BLaER1 treated with 17β-estradiol and CSF1 and Interleukin-3, amounts not matched to agents 10 nM and 100 nM (cell line): ENCODE measurements around the gene CASKIN1.

Experiments
- H3K27ac ChIP-seq, 11 experiments: shearing (Covaris generic); formaldehyde crosslinking; 2 replicates each; pipeline ENCODE4 v1.8.1; 2022
- H3K27me3 ChIP-seq, 11 experiments: shearing (Covaris generic); formaldehyde crosslinking; 2 replicates each; pipeline ENCODE4 v1.8.1; 2022
- H3K36me3 ChIP-seq, 11 experiments: shearing (Covaris generic); formaldehyde crosslinking; 2 replicates each; pipeline ENCODE4 v1.8.1; 2022
- H3K4me1 ChIP-seq, 10 experiments: shearing (Covaris generic); formaldehyde crosslinking; 2 replicates each; pipeline ENCODE4 v1.8.1; 2022
- H3K4me2 ChIP-seq, 11 experiments: shearing (Covaris generic); formaldehyde crosslinking; 2 replicates each; pipeline ENCODE4 v1.8.1; 2022
- H3K4me3 ChIP-seq, 10 experiments: shearing (Covaris generic); formaldehyde crosslinking; 2 replicates each; pipeline ENCODE4 v1.8.1; 2022
- H3K9ac ChIP-seq, 11 experiments: shearing (Covaris generic); formaldehyde crosslinking; 2 replicates each; pipeline ENCODE4 v1.8.1; 2022
- H3K9me3 ChIP-seq, 11 experiments: shearing (Covaris generic); formaldehyde crosslinking; replicated peaks in 1 of 11; 2 replicates each; pipeline ENCODE4 v1.8.1; 2022
- H4K20me1 ChIP-seq, 11 experiments: shearing (Covaris generic); formaldehyde crosslinking; 2 replicates each; pipeline ENCODE4 v1.8.1; 2022
- Cebpa-rat ChIP-seq, 11 experiments: shearing (Covaris generic); IDR thresholded peaks; 2 replicates each; pipeline ENCODE4 v1.8.1; 2022

Gene CASKIN1

GRCh38 chr16:2238838-2239675 lies 42.7 kb upstream of the CASKIN1 start:
- H3K4me1 ChIP-seq, result peaks cover 3 to 18% (median 13%) of the 10 kb centered on the region in 10 experiments
- peak overlapping the region in 1 of 11 experiments; percentile 8; a peak in 1 of 22 replicates for H3K9ac ChIP-seq

DNA sequence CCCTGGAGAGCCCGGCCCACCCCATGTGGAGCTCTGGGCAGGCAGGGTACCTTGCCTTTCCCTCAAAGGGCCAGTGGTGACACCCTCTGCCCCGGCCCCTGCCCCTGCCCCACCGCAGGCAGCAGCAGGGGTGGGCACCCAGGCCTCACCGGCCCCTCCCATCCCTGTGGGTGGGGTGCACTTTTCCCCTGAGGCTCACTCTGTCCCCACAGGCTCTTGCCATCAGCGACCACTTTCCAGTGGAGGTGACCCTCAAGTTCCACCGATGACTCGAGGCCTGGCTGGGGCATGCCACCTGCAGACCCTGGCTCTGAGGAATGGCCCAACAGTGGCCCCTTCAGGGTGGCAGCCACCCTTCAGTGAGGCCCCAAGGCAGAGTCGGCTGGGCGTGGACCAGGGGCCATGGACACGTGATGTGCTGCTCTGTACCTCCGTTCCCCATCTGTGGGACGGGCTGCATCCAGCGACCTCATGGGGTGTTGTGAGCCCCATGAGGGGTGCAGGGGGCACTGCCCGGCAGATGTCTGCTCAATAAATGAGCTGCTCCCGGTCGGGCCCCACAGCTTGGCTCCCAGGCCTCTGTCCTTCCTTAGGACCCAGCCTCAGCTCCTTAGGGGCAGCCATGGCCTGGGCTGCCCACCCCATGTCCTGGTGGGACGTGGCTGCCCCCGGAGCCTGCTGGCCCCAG lies 41.9 kb upstream of the CASKIN1 start:
- no peak for TF ChIP-seq Cebpa-rat (IDR thresholded peaks at IDR 0.05)
- no peak overlapping the region for H3K4me2 ChIP-seq

More at GRCh38 chr16:2238838-2239675, 42.7 kb upstream of the CASKIN1 start:
- Histone ChIP-seq H4K20me1 (peaks cover 18 to 91% (median 77%) of the 10 kb centered on the region in 11 experiments; a peak in 21 of 22 replicates), H3K4me2 (no peak overlapping the region), H3K36me3 (peaks cover 42 to 88% (median 68%) of the 10 kb centered on the region in 11 experiments), H3K4me3 (no peak overlapping the region), H3K27me3 (peaks cover 19 to 37% (median 25%) of the 10 kb centered on the region in 11 experiments), H3K9me3 (no peaks in the 10 kb centered on the region), H3K27ac (no peak overlapping the region)
- no peak for TF ChIP-seq Cebpa-rat (IDR thresholded peaks at IDR 0.05)

GRCh38 chr16:2237493-2238149 lies 41.2 kb upstream of the CASKIN1 start:
- Histone ChIP-seq H3K27ac (no peak overlapping the region), H3K9ac (no peak overlapping the region), H3K4me1 (peaks cover 3 to 16% (median 12%) of the 10 kb centered on the region in 10 experiments), H3K27me3 (peaks cover 19 to 37% (median 25%) of the 10 kb centered on the region in 11 experiments), H3K4me3 (no peak overlapping the region), H3K36me3 (peaks cover 42 to 88% (median 68%) of the 10 kb centered on the region in 11 experiments), H3K4me2 (no peak overlapping the region), H3K9me3 (no peaks in the 10 kb centered on the region), H4K20me1 (peaks cover 16 to 91% (median 75%) of the 10 kb centered on the region in 11 experiments; a peak in 21 of 22 replicates)
- TF ChIP-seq Cebpa-rat (IDR thresholded peaks at IDR 0.05), result no peak

More for the DNA sequence above, 41.9 kb upstream of the CASKIN1 start:
- Histone ChIP-seq H3K9ac (peak overlapping the region in 1 of 11 experiments; percentile 8; a peak in 1 of 22 replicates), H3K27me3 (peaks cover 19 to 37% (median 25%) of the 10 kb centered on the region in 11 experiments), H3K36me3 (peaks cover 42 to 88% (median 68%) of the 10 kb centered on the region in 11 experiments), H3K9me3 (no peaks in the 10 kb centered on the region), H3K4me3 (no peak overlapping the region), H3K27ac (no peak overlapping the region), H4K20me1 (peaks cover 21 to 91% (median 77%) of the 10 kb centered on the region in 11 experiments; a peak in 21 of 22 replicates), H3K4me1 (peaks cover 7 to 19% (median 13%) of the 10 kb centered on the region in 10 experiments)

- Histone ChIP-seq H3K4me3 (no peak overlapping the region), H3K27ac (no peak overlapping the region), H3K36me3 (peaks cover 43 to 88% (median 68%) of the 10 kb centered on the region in 11 experiments), H3K9ac (no peak overlapping the region), H3K4me1 (peaks cover 0 to 16% (median 11%) of the 10 kb centered on the region in 10 experiments; a peak in 12 of 20 replicates), H3K9me3 (no peaks in the 10 kb centered on the region), H4K20me1 (peaks cover 16 to 91% (median 74%) of the 10 kb centered on the region in 11 experiments; a peak in 21 of 22 replicates), H3K27me3 (peaks cover 19 to 37% (median 25%) of the 10 kb centered on the region in 11 experiments), H3K4me2 (no peak overlapping the region)
- no peak for TF ChIP-seq Cebpa-rat (IDR thresholded peaks at IDR 0.05)
Observed at GRCh38 chr16:2237102-2237482, 40.7 kb upstream of the CASKIN1 start.

DNA sequence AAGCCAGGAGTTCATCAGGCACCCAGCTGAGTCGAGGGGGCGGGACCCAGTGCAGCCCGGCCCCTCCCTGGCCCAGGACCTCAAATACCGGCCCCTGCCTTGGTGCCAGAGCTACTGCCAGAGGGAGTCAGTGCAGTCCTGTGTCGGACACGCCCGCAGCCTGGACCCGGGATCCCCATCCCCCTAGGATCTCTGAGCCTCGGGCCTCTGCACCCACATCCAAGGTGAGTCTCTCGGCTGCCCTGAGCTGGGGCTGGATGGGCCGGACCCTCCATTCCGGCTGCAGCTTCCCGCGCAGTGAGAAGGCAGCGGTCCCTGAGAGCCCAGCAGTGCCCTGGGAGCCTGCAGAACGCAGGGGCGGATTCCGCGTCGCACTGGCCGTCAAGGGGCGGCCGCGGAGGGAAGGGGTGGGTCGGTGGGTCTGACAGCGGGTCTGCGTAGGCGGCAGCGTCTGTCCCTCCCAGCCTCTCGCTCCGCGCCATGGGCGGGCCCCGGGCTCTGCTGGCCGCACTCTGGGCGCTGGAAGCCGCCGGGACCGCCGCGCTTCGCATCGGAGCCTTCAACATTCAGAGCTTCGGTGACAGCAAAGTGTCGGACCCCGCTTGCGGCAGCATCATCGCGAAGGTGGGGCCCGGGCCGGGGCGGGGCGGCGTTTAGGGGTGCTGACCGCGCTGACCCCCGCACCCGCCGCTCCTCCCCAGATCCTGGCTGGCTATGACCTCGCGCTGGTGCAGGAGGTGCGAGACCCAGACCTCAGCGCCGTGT lies 40.1 kb upstream of the CASKIN1 start, which contains the start of gene DNASE1L2:
TSS of gene DNASE1L2 (plus strand) at position 108 of the 765 bp plus-strand sequence. CDS start at position 481, 373 bp downstream.
- Histone ChIP-seq H3K27ac (no peak within 1 kb of the TSS), H3K27me3 (peaks cover 19 to 37% (median 25%) of the 10 kb centered on the region in 11 experiments), H3K36me3 (peaks cover 48 to 89% (median 70%) of the 10 kb centered on the region in 11 experiments), H3K4me2 (no peak within 1 kb of the TSS), H3K9me3 (no peaks in the 10 kb centered on the region), H4K20me1 (peaks cover 16 to 92% (median 78%) of the 10 kb centered on the region in 11 experiments; a peak in 21 of 22 replicates), H3K9ac (no peak within 1 kb of the TSS), H3K4me1 (peaks cover 0 to 16% (median 11%) of the 10 kb centered on the region in 10 experiments; a peak in 12 of 20 replicates), H3K4me3 (no peak within 1 kb of the TSS)
- TF ChIP-seq Cebpa-rat (IDR thresholded peaks at IDR 0.05), result no peak

GRCh38 chr16:2235695-2236336 lies 39.4 kb upstream of the CASKIN1 start:
- no peak for TF ChIP-seq Cebpa-rat (IDR thresholded peaks at IDR 0.05)
- Histone ChIP-seq H3K4me1 (peaks cover 1 to 16% (median 11%) of the 10 kb centered on the region in 10 experiments; a peak in 16 of 20 replicates), H3K4me2 (no peak overlapping the region), H3K27me3 (peaks cover 19 to 37% (median 25%) of the 10 kb centered on the region in 11 experiments), H4K20me1 (peaks cover 19 to 98% (median 86%) of the 10 kb centered on the region in 11 experiments; a peak in 21 of 22 replicates), H3K9me3 (no peaks in the 10 kb centered on the region), H3K4me3 (no peak overlapping the region), H3K9ac (no peak overlapping the region), H3K27ac (no peak overlapping the region), H3K36me3 (peaks cover 56 to 93% (median 76%) of the 10 kb centered on the region in 11 experiments)

DNA sequence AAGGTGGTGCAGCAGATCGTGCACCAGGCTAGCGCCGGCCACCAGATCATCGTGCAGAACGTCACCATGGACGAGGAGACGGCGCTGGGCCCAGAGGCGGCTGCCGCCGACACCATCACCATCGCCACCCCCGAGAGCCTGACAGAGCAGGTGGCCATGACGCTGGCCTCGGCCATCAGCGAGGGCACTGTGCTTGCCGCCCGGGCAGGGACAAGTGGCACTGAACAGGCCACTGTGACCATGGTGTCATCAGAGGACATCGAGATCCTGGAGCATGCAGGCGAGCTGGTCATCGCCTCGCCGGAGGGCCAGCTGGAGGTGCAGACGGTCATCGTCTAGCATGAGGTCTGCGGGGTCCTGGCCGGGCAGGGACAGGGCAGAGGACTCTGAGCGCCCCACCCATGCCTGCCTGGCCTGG lies 38.8 kb upstream of the CASKIN1 start:
- peaks cover 7 to 16% (median 11%) of the 10 kb centered on the region in 10 experiments; a peak in 18 of 20 replicates for H3K4me1 ChIP-seq
- no peaks in the 10 kb centered on the region for H3K9me3 ChIP-seq
- H3K36me3 ChIP-seq, result peaks cover 60 to 95% (median 80%) of the 10 kb centered on the region in 11 experiments
- TF ChIP-seq Cebpa-rat (IDR thresholded peaks at IDR 0.05), result no peak
- H4K20me1 ChIP-seq, result peaks cover 23 to 98% (median 91%) of the 10 kb centered on the region in 11 experiments; a peak in 21 of 22 replicates
- no peak overlapping the region for H3K4me3 ChIP-seq
- H3K27me3 ChIP-seq, result peaks cover 19 to 37% (median 25%) of the 10 kb centered on the region in 11 experiments
- no peak overlapping the region for H3K4me2 ChIP-seq
- no peak overlapping the region for H3K27ac ChIP-seq
- no peak overlapping the region for H3K9ac ChIP-seq
